Inflammatory macrophage treated with lipopolysaccharide for 1 hour (primary cell): ENCODE results near the gene ST6GALNAC2.

Experiments
- DNase-seq, 2 donors: peaks; one replicate each; pipeline ENCODE4 v3.0.0-alpha.2; 2020 to 2022

The ST6GALNAC2 gene

DNA sequence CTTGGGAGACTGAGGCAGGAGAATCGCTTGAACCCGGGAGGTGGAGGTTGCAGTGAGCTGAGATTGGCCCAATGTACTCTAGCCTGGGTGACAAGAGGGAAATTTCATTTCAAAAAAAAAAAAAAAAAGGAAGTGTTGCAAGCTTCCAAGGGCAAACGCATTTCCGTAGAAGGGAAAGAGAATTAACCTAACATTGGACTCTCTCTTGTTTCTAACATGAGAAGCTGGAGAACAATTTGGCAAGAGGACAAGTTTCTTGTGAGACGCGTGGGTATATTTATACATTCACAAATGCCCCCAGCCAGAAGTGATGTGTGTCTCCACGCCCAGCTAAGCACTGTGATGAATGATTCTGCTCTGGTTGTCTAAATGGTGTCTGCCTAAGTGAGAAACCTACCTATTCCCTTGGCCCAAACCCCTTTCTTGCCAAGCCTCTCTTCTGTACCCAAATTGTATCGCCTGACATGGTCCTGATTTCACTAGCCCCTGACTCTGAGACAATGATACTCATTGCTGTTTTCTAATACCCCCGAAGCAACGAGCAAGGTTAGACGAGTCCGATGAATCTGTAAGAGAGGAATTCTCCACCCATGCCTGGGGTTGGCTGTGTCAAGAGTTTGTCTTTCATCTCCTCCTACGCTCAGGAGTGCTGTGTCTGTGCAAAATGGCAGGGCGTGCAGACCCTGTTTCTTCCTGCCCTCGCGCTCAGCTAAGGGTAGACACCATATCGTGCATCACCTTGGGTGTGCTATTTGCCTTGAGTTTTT is 14.2 kb upstream of the ST6GALNAC2 start:
- peak; percentile 91 to 98 for DNase-seq

DNA sequence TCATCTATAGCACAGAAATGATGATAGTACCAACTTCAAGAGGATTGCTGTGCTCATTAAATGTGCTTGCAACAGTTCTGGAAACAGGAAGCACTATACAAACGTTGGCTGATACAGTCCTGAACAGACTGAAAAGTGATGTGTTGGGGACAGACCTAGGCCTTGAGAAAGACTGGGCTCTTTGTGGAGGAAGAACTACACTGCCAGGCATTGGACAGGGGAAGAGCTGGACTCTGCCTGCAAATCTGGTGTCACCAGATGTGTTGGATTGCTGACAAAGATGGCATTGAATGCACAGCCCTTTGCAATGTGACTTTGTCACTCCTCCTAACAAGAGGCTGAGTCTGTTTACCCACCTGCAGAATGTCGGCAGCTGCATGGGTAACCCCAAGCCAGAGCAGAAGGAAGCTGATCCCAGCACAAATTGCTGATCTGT is 12.4 kb upstream of the ST6GALNAC2 start:
- DNase-seq: peak; percentile 89 to 100

- DNase-seq: peak; percentile 91 to 98
These were observed 11.7 kb upstream of the ST6GALNAC2 start for GRCh38 chr17:76597156-76598003.

GRCh38 chr17:76594690-76595089 is 9.0 kb upstream of the ST6GALNAC2 start:
- DNase-seq: no peak

DNA sequence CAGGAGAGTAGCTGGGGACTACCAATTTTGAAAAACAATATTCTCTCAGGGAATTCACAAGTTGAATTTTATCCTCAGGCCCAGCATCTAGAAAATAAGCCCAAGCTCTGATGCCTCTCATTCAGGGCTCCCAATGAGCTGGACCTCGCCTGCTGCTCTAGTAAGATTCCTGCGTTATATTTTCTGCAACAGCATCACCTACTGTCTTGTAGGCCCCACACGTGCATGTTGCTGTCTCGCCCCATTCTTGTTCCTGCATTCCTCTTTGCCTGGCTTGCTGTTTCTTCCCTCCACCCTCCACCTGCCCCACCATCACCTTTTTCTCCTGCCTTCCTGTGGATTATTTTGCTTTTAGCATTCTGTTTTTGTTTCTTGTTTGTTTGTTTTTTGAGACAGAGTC is 8.3 kb upstream of the ST6GALNAC2 start:
- no peak for DNase-seq

- DNase-seq: no peak
These were observed 7.7 kb upstream of the ST6GALNAC2 start for GRCh38 chr17:76593384-76593826.

DNA sequence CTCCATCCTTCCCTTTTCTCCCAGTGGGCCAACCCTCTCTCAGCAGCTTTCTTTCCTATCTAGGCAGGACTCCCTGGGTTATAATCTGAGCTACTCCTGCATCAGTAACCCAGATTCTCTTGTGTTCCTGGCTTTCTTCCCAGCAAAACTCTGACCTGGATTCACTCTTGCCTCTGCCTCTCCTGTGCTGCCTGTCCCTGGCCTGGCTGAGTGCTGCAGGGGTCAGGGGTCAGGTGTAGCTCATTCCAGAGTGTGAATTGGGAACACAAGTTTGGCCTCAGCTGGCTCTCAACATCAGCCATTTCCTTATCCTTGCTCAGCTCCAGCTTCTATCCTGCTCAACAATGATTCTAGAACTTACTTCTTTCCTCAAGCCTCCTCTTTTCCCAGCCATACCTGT is 2.5 kb upstream of the ST6GALNAC2 start:
- DNase-seq: no peak

DNA sequence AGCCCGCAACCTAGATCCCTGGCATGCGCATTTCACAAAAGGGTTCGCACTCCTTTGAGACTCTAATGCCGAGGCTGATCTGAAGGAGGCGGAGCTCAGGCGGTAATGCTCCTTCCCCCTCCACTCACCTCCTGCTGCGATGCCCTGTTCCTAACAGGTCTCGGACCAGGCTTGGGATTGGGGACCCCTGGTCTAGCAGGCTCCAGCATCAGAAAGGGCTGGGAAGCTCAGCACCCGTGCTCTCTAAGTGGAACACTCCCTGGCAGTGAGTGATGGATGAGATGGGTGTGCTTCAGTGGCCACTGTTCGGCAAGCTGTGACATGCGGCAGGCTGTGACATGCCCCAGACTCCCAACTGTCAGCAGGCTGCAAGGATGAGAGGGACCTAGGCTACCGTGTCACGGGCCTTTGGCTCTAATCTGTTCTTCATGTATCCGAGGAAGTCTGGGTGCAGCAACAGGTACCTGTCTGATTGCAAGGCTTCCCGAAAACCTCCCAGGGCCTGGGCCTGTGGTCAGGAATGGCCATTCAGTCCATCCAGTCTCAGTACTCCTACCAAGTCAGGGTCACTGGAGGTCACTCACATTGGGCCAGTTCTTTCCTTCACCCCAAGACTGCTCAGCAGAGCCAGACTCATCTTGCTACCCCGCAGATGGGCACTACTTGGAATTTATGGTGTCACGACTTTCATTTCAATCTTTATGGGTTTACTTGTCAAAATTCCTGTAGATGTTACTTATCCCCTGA is 1.3 kb upstream of the ST6GALNAC2 start:
- no peak for DNase-seq

DNA sequence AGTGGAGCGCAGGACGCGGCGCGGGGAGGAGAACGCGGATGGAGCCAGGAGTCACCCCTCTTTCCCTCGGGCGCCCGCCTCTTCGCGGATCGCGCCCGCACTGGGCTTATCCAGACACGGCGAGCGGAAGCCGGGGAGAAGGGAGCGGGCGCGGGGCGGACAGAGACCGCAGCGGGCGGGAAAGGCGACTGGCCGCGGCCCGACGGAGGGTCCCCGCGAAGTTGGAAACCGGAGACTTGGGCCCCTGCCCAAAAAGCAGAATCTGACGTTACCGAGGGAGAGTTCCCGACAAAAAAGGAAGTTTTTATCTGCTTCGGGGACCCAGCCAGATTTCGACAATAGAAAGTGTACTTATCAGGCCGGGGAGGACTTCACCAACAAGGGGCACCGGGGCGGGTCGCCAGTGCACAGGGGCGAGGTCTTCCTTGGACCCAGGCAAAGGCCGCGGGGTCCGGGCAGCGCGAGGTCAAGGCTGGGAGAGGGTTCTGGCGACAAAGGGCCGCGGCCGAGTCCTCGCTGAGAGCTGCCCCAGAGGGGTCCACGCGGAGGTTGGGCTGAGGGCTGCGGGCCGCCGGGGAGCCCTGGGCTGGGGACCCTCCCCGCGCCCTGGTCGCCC is 519 bp downstream of the ST6GALNAC2 start:
- DNase-seq: peak in 1 of 2 donors; percentile 52

- no peak for DNase-seq
These were observed 1.1 kb downstream of the ST6GALNAC2 start for GRCh38 chr17:76584427-76585032.

DNA sequence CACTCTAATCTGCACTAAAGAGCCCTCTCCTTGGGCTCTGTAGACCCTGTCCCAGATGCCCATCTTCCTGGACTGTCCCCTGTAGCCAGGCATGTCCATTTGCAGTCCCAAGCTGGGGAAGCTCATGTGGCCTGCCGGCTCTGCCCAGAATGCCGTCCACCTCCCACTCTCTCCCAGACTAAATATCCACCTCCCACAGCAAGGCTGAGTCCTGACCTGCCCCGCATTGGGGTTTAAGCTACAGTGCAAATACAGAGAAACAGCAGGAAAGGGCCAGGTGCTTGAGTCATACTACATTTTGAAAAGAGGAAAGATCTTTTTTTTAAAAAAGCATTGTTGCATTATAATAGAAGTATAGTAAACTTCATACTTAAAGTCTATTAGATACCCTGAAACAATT is 3.0 kb downstream of the ST6GALNAC2 start:
- DNase-seq: no peak

GRCh38 chr17:76581515-76581914 is 4.1 kb downstream of the ST6GALNAC2 start:
- no peak for DNase-seq

GRCh38 chr17:76579281-76579680 is 6.4 kb downstream of the ST6GALNAC2 start:
- peak in 1 of 2 donors; percentile 48 for DNase-seq

GRCh38 chr17:76578376-76578775 is 7.3 kb downstream of the ST6GALNAC2 start:
- DNase-seq: no peak

DNA sequence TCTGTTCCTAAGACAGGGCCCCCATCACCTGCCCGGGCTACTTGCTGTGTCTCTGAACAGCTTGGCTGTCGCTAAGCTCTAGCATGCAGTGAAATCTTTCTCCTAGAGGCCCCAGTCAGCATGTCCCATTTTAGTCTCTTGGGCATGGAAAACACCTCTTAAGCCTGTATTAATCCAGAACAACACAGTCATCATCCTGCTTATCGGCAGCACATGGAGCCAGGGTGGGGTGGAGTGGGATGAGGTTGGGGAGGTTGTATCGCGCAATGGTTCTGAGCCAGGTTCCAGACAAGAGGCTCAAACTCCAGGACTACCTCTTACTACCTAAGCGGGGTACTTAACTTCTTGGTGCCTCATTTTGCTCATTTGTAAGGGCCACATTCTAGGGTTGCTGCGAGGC is 7.8 kb downstream of the ST6GALNAC2 start:
- DNase-seq: no peak

DNA sequence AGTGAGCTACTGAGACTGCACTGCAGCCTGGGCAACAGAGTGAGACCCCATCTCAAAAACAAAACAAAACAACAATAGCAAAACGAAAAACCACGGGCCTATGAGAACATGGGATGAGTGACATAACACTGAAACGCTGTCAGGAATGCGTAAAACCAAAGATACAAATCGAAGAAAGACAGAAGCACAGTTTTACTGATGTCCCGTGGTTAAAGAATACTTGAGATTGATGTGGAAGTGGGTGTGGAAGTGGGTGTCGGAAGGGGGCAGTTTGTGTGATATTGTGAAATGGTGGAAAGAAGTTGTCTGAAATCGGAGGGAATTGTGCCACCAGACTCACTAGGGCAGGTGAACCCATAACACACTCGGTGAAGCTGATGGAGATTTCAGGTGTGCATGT is 9.5 kb downstream of the ST6GALNAC2 start:
- no peak for DNase-seq

- DNase-seq: no peak
These were observed 10.1 kb downstream of the ST6GALNAC2 start for GRCh38 chr17:76575570-76575969.

GRCh38 chr17:76574166-76574565 is 11.5 kb downstream of the ST6GALNAC2 start:
- no peak for DNase-seq

DNA sequence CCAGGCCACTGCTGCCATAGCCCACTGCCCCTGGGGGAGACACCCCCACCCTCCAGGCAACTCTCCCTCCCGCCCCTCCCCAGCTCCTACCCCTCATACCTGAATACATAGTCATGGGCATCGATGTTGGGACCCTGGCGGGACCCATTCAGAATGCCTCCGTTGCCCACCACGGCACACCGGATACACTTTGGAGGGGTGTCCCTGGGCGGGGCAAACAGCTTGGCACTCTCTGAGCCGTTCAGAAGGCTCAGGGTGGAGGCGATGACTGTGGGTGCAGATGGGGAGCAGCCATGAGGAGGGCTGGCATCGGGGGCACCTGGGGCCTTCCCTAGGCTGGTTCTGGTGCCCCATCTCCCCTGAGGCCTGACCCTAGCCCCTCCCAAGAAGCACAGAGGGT is 12.6 kb downstream of the ST6GALNAC2 start:
- no peak for DNase-seq

DNA sequence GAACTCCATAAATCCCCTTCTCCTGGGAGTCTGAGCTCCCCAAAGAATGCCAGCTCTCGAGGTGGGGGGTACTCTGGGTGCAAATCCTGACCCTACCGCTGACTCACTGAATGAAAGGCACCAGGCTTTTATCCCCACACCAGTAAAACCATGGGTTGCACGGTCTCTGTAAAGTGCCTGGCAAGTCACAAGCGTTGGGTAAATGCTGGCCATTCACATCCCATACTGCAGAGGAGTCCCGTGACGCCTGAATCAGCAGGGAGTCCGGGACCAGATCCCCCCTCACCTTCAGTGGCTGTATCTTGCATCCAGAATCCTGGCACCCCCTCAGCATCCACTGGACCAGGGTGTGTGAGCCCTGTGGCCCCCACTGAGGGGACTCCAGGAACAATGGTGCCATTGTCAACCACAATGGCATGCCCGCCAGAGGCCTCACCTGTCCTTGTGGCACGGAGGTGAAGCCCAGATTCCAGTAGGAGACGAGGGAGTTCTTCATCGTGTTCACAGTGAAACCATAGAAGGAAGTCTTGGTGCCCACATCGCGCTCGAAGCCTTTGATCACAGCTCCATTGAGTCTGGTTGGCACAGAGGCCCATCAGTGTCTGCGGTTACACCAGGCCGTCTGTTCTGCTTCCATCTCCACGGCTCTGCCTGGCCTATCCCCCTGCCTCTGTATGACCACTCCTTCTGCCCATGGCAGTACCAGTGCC is 13.3 kb downstream of the ST6GALNAC2 start:
- no peak for DNase-seq

DNA sequence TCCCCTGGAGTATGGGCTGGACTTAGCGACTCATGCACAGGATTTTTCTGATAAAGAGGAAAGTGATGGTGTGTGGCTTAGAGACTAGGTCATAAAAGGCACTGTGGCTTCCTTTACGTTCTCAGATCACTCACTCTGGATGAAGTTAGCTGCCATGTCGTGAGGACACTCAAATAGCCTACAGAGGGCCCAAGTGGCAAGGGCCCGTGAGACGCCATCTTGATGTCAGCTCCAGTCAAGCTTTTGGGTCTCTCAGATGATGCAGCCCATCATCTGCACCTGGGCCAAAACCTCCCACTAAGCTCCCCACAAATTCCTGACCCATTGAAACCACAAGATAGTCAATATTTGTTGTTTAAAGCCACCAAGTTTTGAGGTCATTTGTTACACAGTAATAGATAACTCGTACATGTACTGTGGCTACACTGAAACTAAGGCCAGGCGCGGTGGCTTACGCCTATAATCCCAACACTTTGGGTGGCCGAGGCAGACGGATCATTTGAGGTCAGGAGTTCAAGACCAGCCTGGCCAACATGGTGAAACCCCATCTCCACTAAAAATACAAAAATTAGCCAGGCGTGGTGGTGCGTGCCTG is 14.7 kb downstream of the ST6GALNAC2 start:
- DNase-seq: no peak
